ENCODE measurements around the gene SYNPR.

Gene SYNPR

GRCh38 chr3:63279005-63279841, 1.1 kb downstream of the SYNPR start:
- Mint-ChIP-seq H3K4me3 (no peak overlapping the region), H3K27me3 (peaks cover 11 to 20% of the 10 kb centered on the region in 2 donors), H3K36me3 (ENCODE audit: insufficient read depth) (no peaks in the 10 kb centered on the region), H3K9me3 (peaks cover 2 to 3% of the 10 kb centered on the region in 2 donors), H3K4me1 (ENCODE audit: low read depth in 2 of 2) (no peaks in the 10 kb centered on the region), H3K27ac (no peak overlapping the region)
- no peak for DNase-seq
- ATAC-seq (replicated peaks): no peak

GRCh38 chr3:63287610-63288009, 9.5 kb downstream of the SYNPR start:
- Mint-ChIP-seq H3K27me3 (no peaks in the 10 kb centered on the region), H3K4me1 (ENCODE audit: low read depth in 2 of 2) (no peaks in the 10 kb centered on the region), H3K36me3 (ENCODE audit: insufficient read depth) (peaks cover 3% of the 10 kb centered on the region), H3K9me3 (peaks cover 2 to 17% of the 10 kb centered on the region in 2 donors), H3K27ac (no peak overlapping the region), H3K4me3 (no peak overlapping the region)
- no peak for DNase-seq
- ATAC-seq (replicated peaks): no peak

DNA sequence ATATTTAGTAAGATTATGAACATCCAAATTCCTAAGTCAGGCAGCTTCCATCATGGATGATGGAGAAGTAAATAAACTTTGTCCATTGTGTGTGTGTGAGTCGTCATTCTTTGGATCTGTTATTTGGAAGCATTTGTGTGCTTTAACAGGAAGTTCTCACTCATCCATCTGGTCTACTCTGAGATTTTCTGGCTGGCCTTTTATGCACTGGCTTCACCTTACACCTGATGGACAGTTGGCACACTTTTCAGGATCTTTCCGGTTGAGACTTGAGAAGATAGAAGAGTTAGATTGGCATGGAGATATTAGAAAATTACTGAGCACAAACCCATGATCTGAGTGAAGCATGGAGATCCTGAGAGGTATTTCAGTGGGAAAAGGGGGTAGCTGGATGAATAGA, 12.6 kb downstream of the SYNPR start:
- Mint-ChIP-seq H3K9me3 (peaks cover 2 to 7% of the 10 kb centered on the region in 2 donors), H3K4me3 (no peak overlapping the region), H3K4me1 (ENCODE audit: low read depth in 2 of 2) (no peaks in the 10 kb centered on the region), H3K36me3 (ENCODE audit: insufficient read depth) (peaks cover 3% of the 10 kb centered on the region), H3K27me3 (no peaks in the 10 kb centered on the region), H3K27ac (no peak overlapping the region)
- DNase-seq: no peak
- no peak for ATAC-seq (replicated peaks)

DNA sequence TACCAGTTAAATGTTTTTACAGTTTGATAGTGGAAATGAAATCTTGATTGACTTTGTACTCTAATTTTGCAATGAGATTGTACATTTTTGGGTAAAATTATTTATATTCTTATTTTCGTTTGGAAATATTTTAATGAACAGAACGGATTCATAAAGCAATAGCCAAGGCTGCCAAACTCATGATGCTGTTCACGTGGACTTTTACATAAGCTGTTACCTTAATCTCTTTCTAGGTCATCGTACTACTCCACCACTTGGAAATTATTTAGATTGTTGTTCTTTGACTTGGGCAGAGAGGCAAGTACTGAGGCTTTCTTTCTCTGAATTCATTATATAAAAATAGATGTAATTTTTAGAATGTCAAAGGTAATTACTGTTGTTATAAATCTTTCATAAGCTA, 16.2 kb downstream of the SYNPR start:
- Mint-ChIP-seq H3K9me3 (peaks cover 0 to 2% of the 10 kb centered on the region in 2 donors), H3K4me1 (ENCODE audit: low read depth in 2 of 2) (no peaks in the 10 kb centered on the region), H3K27ac (no peak overlapping the region), H3K36me3 (ENCODE audit: insufficient read depth) (peaks cover 3% of the 10 kb centered on the region), H3K27me3 (no peaks in the 10 kb centered on the region), H3K4me3 (no peak overlapping the region)
- DNase-seq (no peak), ATAC-seq (replicated peaks) (no peak)

DNA sequence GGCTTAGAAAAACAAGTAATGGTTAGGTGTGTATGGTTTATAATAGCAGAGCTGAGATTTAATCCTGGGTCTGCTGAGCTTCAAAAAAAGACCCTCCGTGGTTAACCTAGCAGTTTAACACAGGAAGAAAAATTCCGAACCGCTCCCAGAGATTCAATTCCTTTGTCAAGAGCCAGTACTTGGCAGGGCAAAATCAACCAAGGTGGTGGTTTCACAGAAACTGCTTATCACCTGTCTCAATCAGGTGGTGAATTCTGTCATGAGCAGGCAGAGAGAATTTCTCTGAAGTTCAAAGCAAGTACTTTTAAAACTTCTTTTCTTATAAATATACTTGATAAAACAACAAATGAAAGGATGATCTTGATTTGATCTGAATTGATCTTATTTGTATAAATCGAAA, 17.2 kb downstream of the SYNPR start:
- Mint-ChIP-seq H3K27ac (no peak overlapping the region), H3K4me1 (ENCODE audit: low read depth in 2 of 2) (no peaks in the 10 kb centered on the region), H3K9me3 (no peaks in the 10 kb centered on the region), H3K36me3 (ENCODE audit: insufficient read depth) (no peaks in the 10 kb centered on the region), H3K27me3 (no peaks in the 10 kb centered on the region), H3K4me3 (no peak overlapping the region)
- DNase-seq: no peak
- ATAC-seq (replicated peaks): no peak

GRCh38 chr3:63295806-63296205, 17.7 kb downstream of the SYNPR start:
- ATAC-seq (replicated peaks) (no peak), DNase-seq (no peak)
- Mint-ChIP-seq H3K27me3 (no peaks in the 10 kb centered on the region), H3K27ac (no peak overlapping the region), H3K9me3 (no peaks in the 10 kb centered on the region), H3K4me3 (no peak overlapping the region), H3K36me3 (ENCODE audit: insufficient read depth) (no peaks in the 10 kb centered on the region), H3K4me1 (ENCODE audit: low read depth in 2 of 2) (no peaks in the 10 kb centered on the region)

- no peak for ATAC-seq (replicated peaks)
- H3K27me3 Mint-ChIP-seq: no peaks in the 10 kb centered on the region
- no peaks in the 10 kb centered on the region for H3K4me1 Mint-ChIP-seq (ENCODE audit: low read depth in 2 of 2)
- H3K9me3 Mint-ChIP-seq: no peaks in the 10 kb centered on the region
- H3K36me3 Mint-ChIP-seq (ENCODE audit: insufficient read depth): no peaks in the 10 kb centered on the region
- no peak for DNase-seq
- H3K4me3 Mint-ChIP-seq: no peak overlapping the region
- no peak overlapping the region for H3K27ac Mint-ChIP-seq
Observed at GRCh38 chr3:63296249-63296648, 18.1 kb downstream of the SYNPR start.

GRCh38 chr3:63303238-63303637, 25.1 kb downstream of the SYNPR start:
- Mint-ChIP-seq H3K9me3 (peaks cover 0 to 2% of the 10 kb centered on the region in 2 donors), H3K4me3 (no peak overlapping the region), H3K27me3 (no peaks in the 10 kb centered on the region), H3K4me1 (ENCODE audit: low read depth in 2 of 2) (no peaks in the 10 kb centered on the region), H3K36me3 (ENCODE audit: insufficient read depth) (no peaks in the 10 kb centered on the region), H3K27ac (no peak overlapping the region)
- no peak for ATAC-seq (replicated peaks)
- no peak for DNase-seq

DNA sequence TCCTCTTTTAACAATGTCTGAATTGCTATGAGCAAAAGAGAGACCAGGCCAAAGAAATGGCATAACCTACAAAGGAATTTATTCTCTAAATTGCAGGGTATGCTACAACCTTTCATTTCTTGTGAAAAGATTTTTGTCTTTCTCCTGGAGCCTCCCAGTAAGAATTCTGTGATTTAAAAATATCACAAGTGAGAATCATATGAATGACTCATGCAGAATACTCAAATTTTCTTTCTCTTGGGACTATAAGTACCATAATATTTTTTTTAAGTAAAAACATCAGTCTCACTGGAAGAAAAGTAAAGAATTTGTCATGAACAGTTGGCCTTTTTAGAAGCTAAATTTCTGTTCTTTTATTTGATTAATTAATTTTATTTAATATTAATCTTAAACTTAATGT, 26.3 kb downstream of the SYNPR start:
- H3K27me3 Mint-ChIP-seq: no peaks in the 10 kb centered on the region
- H3K4me1 Mint-ChIP-seq (ENCODE audit: low read depth in 2 of 2): no peaks in the 10 kb centered on the region
- no peak for DNase-seq
- ATAC-seq (replicated peaks): no peak
- no peak overlapping the region for H3K27ac Mint-ChIP-seq
- peaks cover 0 to 2% of the 10 kb centered on the region in 2 donors for H3K9me3 Mint-ChIP-seq
- H3K4me3 Mint-ChIP-seq: no peak overlapping the region
- H3K36me3 Mint-ChIP-seq (ENCODE audit: insufficient read depth): no peaks in the 10 kb centered on the region

- Mint-ChIP-seq H3K27ac (no peak overlapping the region), H3K4me1 (ENCODE audit: low read depth in 2 of 2) (no peaks in the 10 kb centered on the region), H3K4me3 (no peak overlapping the region), H3K27me3 (no peaks in the 10 kb centered on the region), H3K36me3 (ENCODE audit: insufficient read depth) (no peaks in the 10 kb centered on the region), H3K9me3 (peaks cover 1 to 6% of the 10 kb centered on the region in 2 donors)
- ATAC-seq (replicated peaks): no peak
- no peak for DNase-seq
Observed at GRCh38 chr3:63308072-63308471, 30.0 kb downstream of the SYNPR start.

DNA sequence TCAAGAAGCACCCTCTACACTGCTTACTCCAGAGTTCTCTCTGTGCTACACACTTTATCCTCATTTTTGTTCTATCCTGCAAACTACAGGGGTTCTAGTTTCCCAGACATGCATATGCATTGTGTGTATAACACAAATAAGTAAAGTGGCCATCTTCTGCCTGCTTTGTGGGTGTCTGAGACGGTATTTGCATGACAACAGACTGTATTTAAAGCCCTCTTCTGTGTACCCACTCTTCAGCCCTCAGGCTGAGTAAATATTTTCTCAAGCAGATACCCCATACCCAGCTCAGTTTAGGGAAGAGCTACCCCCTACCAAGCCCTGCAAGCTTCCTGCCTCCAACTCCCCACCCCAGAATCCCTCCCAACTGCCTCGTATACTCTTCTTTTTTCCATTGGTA, 31.7 kb downstream of the SYNPR start:
- Mint-ChIP-seq H3K27ac (no peak overlapping the region), H3K4me1 (ENCODE audit: low read depth in 2 of 2) (no peaks in the 10 kb centered on the region), H3K9me3 (peaks cover 0 to 11% of the 10 kb centered on the region in 2 donors), H3K4me3 (no peak overlapping the region), H3K27me3 (no peaks in the 10 kb centered on the region), H3K36me3 (ENCODE audit: insufficient read depth) (no peaks in the 10 kb centered on the region)
- ATAC-seq (replicated peaks) (no peak), DNase-seq (no peak)

- DNase-seq: no peak
- no peak for ATAC-seq (replicated peaks)
- H3K9me3 Mint-ChIP-seq: no peaks in the 10 kb centered on the region
- H3K4me1 Mint-ChIP-seq (ENCODE audit: low read depth in 2 of 2): no peaks in the 10 kb centered on the region
- no peak overlapping the region for H3K4me3 Mint-ChIP-seq
- no peaks in the 10 kb centered on the region for H3K27me3 Mint-ChIP-seq
- no peak overlapping the region for H3K27ac Mint-ChIP-seq
- H3K36me3 Mint-ChIP-seq (ENCODE audit: insufficient read depth): no peaks in the 10 kb centered on the region
Observed at GRCh38 chr3:63323766-63324165, 45.7 kb downstream of the SYNPR start.

DNA sequence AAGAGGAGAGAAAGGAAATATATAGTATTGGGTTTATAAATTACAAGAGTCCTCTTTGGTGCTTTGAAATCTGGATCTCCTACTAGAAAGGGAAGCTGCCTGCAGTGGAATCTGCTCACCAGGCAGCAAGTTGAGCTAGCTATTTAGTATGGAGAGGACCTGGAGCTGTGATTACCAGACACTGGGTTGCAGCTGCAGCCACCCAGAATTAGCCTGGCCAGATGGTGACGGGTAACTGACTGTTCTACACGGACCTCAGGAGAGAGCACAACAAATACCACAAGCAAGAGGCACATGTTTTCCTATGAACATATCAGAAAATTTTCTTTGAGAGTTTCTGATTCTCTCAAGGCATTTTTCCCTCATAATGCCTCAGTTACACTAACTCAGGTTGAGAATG, 46.5 kb downstream of the SYNPR start:
- Mint-ChIP-seq H3K9me3 (no peaks in the 10 kb centered on the region), H3K4me1 (ENCODE audit: low read depth in 2 of 2) (no peaks in the 10 kb centered on the region), H3K27ac (no peak overlapping the region), H3K36me3 (ENCODE audit: insufficient read depth) (no peaks in the 10 kb centered on the region), H3K4me3 (no peak overlapping the region), H3K27me3 (no peaks in the 10 kb centered on the region)
- DNase-seq (no peak), ATAC-seq (replicated peaks) (no peak)

DNA sequence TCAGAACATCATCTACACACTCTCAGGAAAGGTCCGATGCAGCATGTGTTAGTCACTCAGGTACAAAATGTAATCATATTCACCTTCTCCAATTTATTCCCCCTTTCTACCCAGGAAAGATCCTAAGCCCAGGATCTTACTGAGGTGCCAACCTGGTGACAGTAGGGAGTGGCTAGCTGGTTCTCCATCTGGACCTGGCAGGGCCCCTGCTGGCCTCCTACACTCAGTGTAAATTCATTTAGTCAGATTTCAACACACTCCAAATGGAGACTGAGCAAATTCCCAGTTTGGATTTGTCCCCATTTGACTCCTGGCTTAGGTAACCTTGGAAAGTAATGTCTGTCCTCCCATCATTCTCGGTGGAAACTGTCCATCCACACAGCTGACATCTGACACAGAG, 47.3 kb downstream of the SYNPR start:
- Mint-ChIP-seq H3K4me3 (no peak overlapping the region), H3K27me3 (no peaks in the 10 kb centered on the region), H3K9me3 (no peaks in the 10 kb centered on the region), H3K27ac (no peak overlapping the region), H3K36me3 (ENCODE audit: insufficient read depth) (no peaks in the 10 kb centered on the region), H3K4me1 (ENCODE audit: low read depth in 2 of 2) (no peaks in the 10 kb centered on the region)
- no peak for DNase-seq
- ATAC-seq (replicated peaks): no peak

Data from effector memory CD8-positive, alpha-beta T cell (primary cell).